Endothelial cell of umbilical vein (primary cell): ENCODE data around the gene C17orf100. TPM values are rescaled to one million over a fixed set of nuclear protein-coding genes. Genes with fewer than 3 reads are reported as not detected.

Experiments
- BruUV-seq: library from RNA; stranded (reverse); fragments of 400-500 nt; replicated peaks from 2 replicates; lab custom pipeline; 2021; lab: Mats Ljungman, UMichigan
- CTCF ChIA-PET: fragments of 300-600, 350-600 bp; sonication (Branson Sonifier 250); formaldehyde crosslinking; loops from one replicate; lab custom pipeline; 2021; ENCODE audit warnings: antibody characterized with exemption, inconsistent platforms; lab: Charles Lee
- POLR2A ChIA-PET: fragments of 300-600, 350-600 bp; sonication (Branson Sonifier 250); formaldehyde crosslinking; loops from one replicate; lab custom pipeline; 2021; ENCODE audit warnings: antibody characterized with exemption, inconsistent platforms; lab: Charles Lee
- DNase-seq: peaks from one replicate; pipeline ENCODE4 v3.0.0-alpha.2; 2011; ENCODE audit warnings: low read depth, low spot score
- FAIRE-seq: peaks from 2 replicates; lab custom pipeline; 2011; peaks lifted over from hg19 to GRCh38; lab: Jason Lieb, UNC
- H2AFZ ChIP-seq: 2 replicates; pipeline ENCODE4 v1.6.0; 2012; ENCODE audit warnings: low read depth, low read length, control low read depth, inconsistent platforms
- H3K27ac ChIP-seq: 2 replicates; pipeline ENCODE4 v1.5.1; 2011; ENCODE audit warnings: low read depth, mild to moderate bottlenecking, control low read depth, low read length, moderate library complexity; ENCODE audit not compliant: insufficient read depth
- H3K27me3 ChIP-seq, 2 experiments: 2 replicates each; pipeline versions ENCODE4 v1.6.0 to v1.6.1; 2011; ENCODE audit warnings: low read length in 2 of 2, mixed read lengths in 1 of 2; ENCODE audit not compliant: control insufficient read depth in 2 of 2, insufficient read depth in 2 of 2
- H3K36me3 ChIP-seq, 2 experiments: 2 replicates in 1 of 2; 3 replicates in 1 of 2; pipeline ENCODE4 v1.5.1; 2011; ENCODE audit warnings: low read length in 2 of 2, mild to moderate bottlenecking in 1 of 2, moderate library complexity in 1 of 2; ENCODE audit not compliant: control insufficient read depth in 2 of 2, insufficient read depth in 2 of 2; ENCODE audit errors: extremely low read depth in 1 of 2
- H3K4me1 ChIP-seq: 3 replicates; pipeline ENCODE4 v1.5.1; 2011; ENCODE audit warnings: mild to moderate bottlenecking, low read length; ENCODE audit not compliant: control insufficient read depth, insufficient read depth; ENCODE audit errors: extremely low read depth
- H3K4me2 ChIP-seq: 2 replicates; pipeline ENCODE4 v1.6.1; 2011; ENCODE audit warnings: low read length, control low read depth, mixed read lengths; ENCODE audit not compliant: insufficient read depth
- H3K4me3 ChIP-seq, 3 experiments: fragments of 200-600 bp in 1 of 3; sonication (generic), shearing (Covaris generic) in 1 of 3; replicated peaks in 1 of 3; 2 replicates each; pipeline ENCODE4 v1.5.1; 2011 to 2016; ENCODE audit warnings: control low read depth in 3 of 3, low read length in 3 of 3, mild to moderate bottlenecking in 2 of 3, inconsistent platforms in 1 of 3, low read depth in 1 of 3, moderate library complexity in 1 of 3; ENCODE audit not compliant: insufficient read depth in 1 of 3
- H3K79me2 ChIP-seq: 2 replicates; pipeline ENCODE4 v1.6.0; 2012; ENCODE audit warnings: low read length, inconsistent platforms; ENCODE audit not compliant: control insufficient read depth, insufficient read depth
- H3K9ac ChIP-seq: replicated peaks from 2 replicates; pipeline ENCODE3; 2011; ENCODE audit warnings: low read length, control low read depth; ENCODE audit not compliant: insufficient read depth; ENCODE audit errors: extremely low read depth
- H3K9me1 ChIP-seq: replicated peaks from 3 replicates; pipeline ENCODE4 v1.6.0; 2011; ENCODE audit warnings: mild to moderate bottlenecking, low read length; ENCODE audit not compliant: control insufficient read depth, insufficient read depth; ENCODE audit errors: extremely low read depth
- H3K9me3 ChIP-seq: replicated peaks from 2 replicates; pipeline ENCODE4 v1.5.1; 2012; ENCODE audit warnings: low read length, inconsistent platforms; ENCODE audit not compliant: control insufficient read depth, insufficient read depth
- H4K20me1 ChIP-seq: replicated peaks from 2 replicates; pipeline ENCODE3; 2011; ENCODE audit warnings: mild to moderate bottlenecking, low read length; ENCODE audit not compliant: control insufficient read depth, insufficient read depth; ENCODE audit errors: extremely low read depth
- EZH2 ChIP-seq: IDR thresholded peaks from 2 replicates; pipeline ENCODE4 v1.6.1; 2012; ENCODE audit warnings: borderline replicate concordance, low read depth, mild to moderate bottlenecking, moderate library complexity, low read length, inconsistent platforms; ENCODE audit not compliant: severe bottlenecking
- FOS ChIP-seq: IDR thresholded peaks from 2 replicates; pipeline ENCODE4 v1.6.1; 2011; ENCODE audit warnings: mild to moderate bottlenecking, low read length, moderate library complexity, borderline replicate concordance; ENCODE audit not compliant: insufficient read depth
- GATA2 ChIP-seq: IDR thresholded peaks from 2 replicates; pipeline ENCODE4 v1.7.0; 2011; ENCODE audit warnings: low read depth, mild to moderate bottlenecking, moderate library complexity, mixed read lengths, low read length; ENCODE audit not compliant: insufficient read length, insufficient read depth
- JUN ChIP-seq: IDR thresholded peaks from 2 replicates; pipeline ENCODE4 v1.6.1; 2011; ENCODE audit warnings: borderline replicate concordance, low read depth; ENCODE audit not compliant: insufficient read length, insufficient read depth
- MYC ChIP-seq: IDR thresholded peaks from one replicate; pipeline ENCODE4 v1.6.1; 2011; ENCODE audit warnings: mild to moderate bottlenecking, low read depth, low read length
- POLR2A ChIP-seq: IDR thresholded peaks from 2 replicates; pipeline ENCODE4 v1.6.1; 2012; ENCODE audit warnings: low read depth, mild to moderate bottlenecking, control low read depth, low read length
- POLR2AphosphoS5 ChIP-seq: IDR thresholded peaks from 2 replicates; pipeline ENCODE4 v1.6.1; 2012; ENCODE audit warnings: low read depth, mild to moderate bottlenecking, control low read depth, low read length, moderate library complexity; ENCODE audit not compliant: insufficient read depth
- dilution Hi-C: fragments of 300-500 bp; cut with MboI; formaldehyde crosslinking; loops from one replicate; pipeline ENCODE4 v1.15.0; 2019; ENCODE audit warnings: low sequenced_read_pairs; ENCODE audit not compliant: extremely low pct_ligation_motif_present
- intact Hi-C: fragments of 100-400 bp; cut with micrococcal nuclease; formaldehyde crosslinking; loops from one replicate; pipeline ENCODE4 v1.10.0; 2022
- polyA plus RNA-seq, 4 experiments: library from polyadenylated mRNA; depleted of rRNA in 3 of 4; stranded (reverse) in 3 of 4; unstranded in 1 of 4; fragments of >200 nt; gene quantifications; 2 replicates each; pipeline versions ENCODE4 v1.2.1 to v1.2.3, GENCODE V29; 2011 to 2012; ENCODE audit warnings: missing spikeins in 1 of 4
- total RNA-seq: library from RNA; stranded (reverse); gene quantifications from 2 replicates; pipeline ENCODE4 v1.2.3, GENCODE V29; 2021
- TF ChIP-seq, protein P1 (sequence below), 2 donors: IDR thresholded peaks; 1 replicate in 1 of 2; 2 replicates in 1 of 2; pipeline ENCODE4 v1.5.1; 2011; ENCODE audit warnings: low read length in 2 of 2, mild to moderate bottlenecking in 2 of 2, moderate library complexity in 2 of 2, control low read depth in 1 of 2, inconsistent platforms in 1 of 2, low read depth in 1 of 2; ENCODE audit not compliant: insufficient read depth in 1 of 2; ENCODE audit errors: extremely low read depth in 1 of 2
- TF ChIP-seq, protein P2 (sequence below): IDR thresholded peaks from 2 replicates; pipeline ENCODE4 v1.6.1; 2011; ENCODE audit not compliant: insufficient read depth, insufficient read length

Gene C17orf100
- total and polyA plus RNA-seq, 2 donors (not counting 3 experiments of a cell fraction or from before 2014, with no cell fraction given) = 0.99 to 1.4 TPM

- Histone ChIP-seq H3K4me3 (no peak overlapping the region), H3K27ac (no peak overlapping the region), H4K20me1 (no peaks in the 10 kb centered on the region), H3K9me3 (no peaks in the 10 kb centered on the region), H3K36me3 (no peaks in the 10 kb centered on the region), H3K79me2 (no peaks in the 10 kb centered on the region), H3K4me2 (no peak overlapping the region), H3K27me3 (peaks cover 0 to 2% of the 10 kb centered on the region in 2 experiments), H2AFZ (no peak overlapping the region), H3K4me1 (no peaks in the 10 kb centered on the region), H3K9me1 (no peaks in the 10 kb centered on the region), H3K9ac (no peak overlapping the region)
- intact Hi-C loops (no loop called here), dilution Hi-C loops (no loop called here)
- TF ChIP-seq MYC (no peak), POLR2A (no peak), FOS (no peak), EZH2 (no peak), GATA2 (no peak), JUN (no peak), POLR2AphosphoS5 (no peak)
- TF ChIP-seq, protein P1, sequence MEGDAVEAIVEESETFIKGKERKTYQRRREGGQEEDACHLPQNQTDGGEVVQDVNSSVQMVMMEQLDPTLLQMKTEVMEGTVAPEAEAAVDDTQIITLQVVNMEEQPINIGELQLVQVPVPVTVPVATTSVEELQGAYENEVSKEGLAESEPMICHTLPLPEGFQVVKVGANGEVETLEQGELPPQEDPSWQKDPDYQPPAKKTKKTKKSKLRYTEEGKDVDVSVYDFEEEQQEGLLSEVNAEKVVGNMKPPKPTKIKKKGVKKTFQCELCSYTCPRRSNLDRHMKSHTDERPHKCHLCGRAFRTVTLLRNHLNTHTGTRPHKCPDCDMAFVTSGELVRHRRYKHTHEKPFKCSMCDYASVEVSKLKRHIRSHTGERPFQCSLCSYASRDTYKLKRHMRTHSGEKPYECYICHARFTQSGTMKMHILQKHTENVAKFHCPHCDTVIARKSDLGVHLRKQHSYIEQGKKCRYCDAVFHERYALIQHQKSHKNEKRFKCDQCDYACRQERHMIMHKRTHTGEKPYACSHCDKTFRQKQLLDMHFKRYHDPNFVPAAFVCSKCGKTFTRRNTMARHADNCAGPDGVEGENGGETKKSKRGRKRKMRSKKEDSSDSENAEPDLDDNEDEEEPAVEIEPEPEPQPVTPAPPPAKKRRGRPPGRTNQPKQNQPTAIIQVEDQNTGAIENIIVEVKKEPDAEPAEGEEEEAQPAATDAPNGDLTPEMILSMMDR (IDR thresholded peaks at IDR 0.05; ENCODE audit: extremely low read depth in 1 of 2, insufficient read depth in 1 of 2, low read depth in 1 of 2, low read length in 2 of 2) = no peak
- TF ChIP-seq, protein P2, sequence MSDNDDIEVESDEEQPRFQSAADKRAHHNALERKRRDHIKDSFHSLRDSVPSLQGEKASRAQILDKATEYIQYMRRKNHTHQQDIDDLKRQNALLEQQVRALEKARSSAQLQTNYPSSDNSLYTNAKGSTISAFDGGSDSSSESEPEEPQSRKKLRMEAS = no peak
- no peak for FAIRE-seq
- no TSS peak for BruUV-seq
- no peak for DNase-seq
- POLR2A ChIA-PET = no interaction called here
- CTCF ChIA-PET = interaction anchor here (1.4 to 3.3 kb wide), 2 partner anchors 173 to 240 kb away, joined by 7 to 9 read pairs; no protein-coding TSS in a partner anchor
Measured at GRCh38 chr17:6670571-6670970, 19.0 kb downstream of the C17orf100 start.
